GM23338 (cell line): ENCODE data around the gene VPS41. TPM values are rescaled to one million over a fixed set of nuclear protein-coding genes. Genes with fewer than 3 reads are reported as not detected.

Experiments used
- ATAC-seq: fragments of 200-7000 bp; cut with Tn5 transposase; 3 replicates; pipeline ENCODE4 v1.9.1; 2020
- DNase-seq: peaks from one replicate; pipeline ENCODE4 v3.0.0-alpha.2; 2015; ENCODE audit warnings: low spot score
- H2AFZ ChIP-seq: fragments of 200-600 bp; sonication (generic); 2 replicates; pipeline ENCODE4 v1.8.0; 2016; ENCODE audit warnings: antibody characterized with exemption, mild to moderate bottlenecking, moderate library complexity
- H3F3A ChIP-seq: fragments of 200-600 bp; sonication (generic); replicated peaks from 2 replicates; pipeline ENCODE4 v1.8.0; 2017; ENCODE audit warnings: antibody characterized with exemption, mixed run types, low read depth
- H3K27ac ChIP-seq: fragments of 200-600 bp; sonication (generic); 2 replicates; pipeline ENCODE4 v1.6.1; 2016; ENCODE audit warnings: low read depth
- H3K27me3 ChIP-seq: fragments of 200-600 bp; sonication (generic); 2 replicates; pipeline ENCODE4 v1.8.0; 2016; ENCODE audit warnings: mild to moderate bottlenecking, mixed run types, moderate library complexity; ENCODE audit not compliant: insufficient read depth
- H3K36me3 ChIP-seq: fragments of 200-600 bp; sonication (generic); 2 replicates; pipeline ENCODE4 v1.8.0; 2016; ENCODE audit warnings: mild to moderate bottlenecking; ENCODE audit not compliant: insufficient read depth
- H3K4me1 ChIP-seq: fragments of 200-600 bp; sonication (generic); 2 replicates; pipeline ENCODE4 v1.8.0; 2016; ENCODE audit warnings: mild to moderate bottlenecking, moderate library complexity; ENCODE audit not compliant: insufficient read depth
- H3K4me2 ChIP-seq: fragments of 200-600 bp; sonication (generic); 2 replicates; pipeline ENCODE4 v1.7.1; 2017; ENCODE audit warnings: mixed run types
- H3K4me3 ChIP-seq: fragments of 200-600 bp; sonication (generic); 2 replicates; pipeline ENCODE4 v1.6.1; 2016; ENCODE audit warnings: mixed run types
- H3K79me2 ChIP-seq: fragments of 200-600 bp; sonication (generic); replicated peaks from 2 replicates; pipeline ENCODE4 v1.8.0; 2017; ENCODE audit warnings: mild to moderate bottlenecking; ENCODE audit not compliant: insufficient read depth
- H3K9me2 ChIP-seq: fragments of 200-600 bp; sonication (generic); 2 replicates; pipeline ENCODE4 v1.8.0; 2017; ENCODE audit not compliant: insufficient read depth
- H4K20me1 ChIP-seq: fragments of 200-600 bp; sonication (generic); replicated peaks from 2 replicates; pipeline ENCODE4 v1.8.0; 2017; ENCODE audit warnings: mild to moderate bottlenecking; ENCODE audit not compliant: insufficient read depth
- H3K27ac Mint-ChIP-seq: 2 replicates; pipeline ENCODE4 v1.8.0; 2020; ENCODE audit warnings: inconsistent platforms, mild to moderate bottlenecking, moderate library complexity, mixed read lengths
- H3K27me3 Mint-ChIP-seq: 3 replicates; pipeline ENCODE4 v1.8.0; 2022; ENCODE audit warnings: low read depth, mild to moderate bottlenecking, moderate library complexity, mixed read lengths, inconsistent platforms; ENCODE audit not compliant: insufficient read depth, poor library complexity
- H3K36me3 Mint-ChIP-seq: 3 replicates; pipeline ENCODE4 v1.8.0; 2021; ENCODE audit warnings: low read depth, mild to moderate bottlenecking, inconsistent platforms, moderate library complexity, mixed read lengths
- H3K4me1 Mint-ChIP-seq: 3 replicates; pipeline ENCODE4 v1.8.0; 2020; ENCODE audit warnings: mild to moderate bottlenecking, inconsistent platforms, mixed read lengths
- H3K4me3 Mint-ChIP-seq: 3 replicates; pipeline ENCODE4 v1.8.0; 2021; ENCODE audit warnings: moderate library complexity, mild to moderate bottlenecking, inconsistent platforms, mixed read lengths
- H3K9me3 Mint-ChIP-seq: 3 replicates; pipeline ENCODE4 v1.8.0; 2020; ENCODE audit warnings: moderate library complexity, mild to moderate bottlenecking, inconsistent platforms, mixed read lengths
- CTCF ChIP-seq, 2 experiments: fragments of 200-600 bp in 1 of 2; sonication (generic) in 1 of 2; conservative IDR thresholded peaks; 2 replicates each; pipeline versions ENCODE4 v1.5.1 to v1.6.1; 2016 to 2017; ENCODE audit warnings: antibody characterized with exemption in 2 of 2, low read depth in 2 of 2, mild to moderate bottlenecking in 2 of 2, moderate library complexity in 1 of 2
- EZH2 ChIP-seq: fragments of 200-600 bp; sonication (generic); IDR thresholded peaks from one replicate; pipeline ENCODE4 v1.8.0; 2017; ENCODE audit warnings: antibody characterized with exemption, mild to moderate bottlenecking, low read depth; ENCODE audit not compliant: unreplicated experiment
- JUNB ChIP-seq: IDR thresholded peaks from one replicate; pipeline ENCODE4 v1.6.1; 2016; ENCODE audit warnings: antibody characterized with exemption; ENCODE audit not compliant: unreplicated experiment
- POLR2AphosphoS5 ChIP-seq: IDR thresholded peaks from 2 replicates; pipeline ENCODE4 v1.6.1; 2016; ENCODE audit warnings: antibody characterized with exemption, low read depth
- REST ChIP-seq: IDR thresholded peaks from one replicate; pipeline ENCODE4 v1.6.1; 2018; ENCODE audit warnings: antibody characterized with exemption; ENCODE audit not compliant: unreplicated experiment
- ZNF331 ChIP-seq: fragments of 250-450 bp; sonication (Bioruptor Pico); IDR thresholded peaks from 2 replicates; pipeline ENCODE4 v1.5.0; 2020; ENCODE audit warnings: low read depth, mild to moderate bottlenecking, moderate library complexity
- ZNF462 ChIP-seq: fragments of 250-450 bp; sonication (Bioruptor Pico); IDR thresholded peaks from 2 replicates; pipeline ENCODE4 v1.5.0; 2020; ENCODE audit warnings: mild to moderate bottlenecking, moderate library complexity
- polyA plus RNA-seq: library from polyadenylated mRNA; unstranded; fragments of >200 nt; fragmentation: Nextera tagmentation; extraction: Ambion mirVana; gene quantifications from 2 replicates; pipeline ENCODE4 v1.2.1, GENCODE V29; 2016
- total RNA-seq: library from RNA; depleted of rRNA; stranded (reverse); fragments of >200 nt; shearing (Covaris generic); gene quantifications from 2 replicates; pipeline ENCODE4 v1.2.3, GENCODE V29; 2014

VPS41 gene
- total and polyA plus RNA-seq, 2 experiments from 2014 or later: 20.2 to 41.2 TPM

GRCh38 chr7:38929460-38930171, 20.6 kb upstream of the VPS41 start:
- TF ChIP-seq POLR2AphosphoS5 (no peak), JUNB (no peak), ZNF462 (CRISPR knock-in tag) (no peak), CTCF (conservative IDR thresholded peaks at IDR 0.05; ENCODE audit: low read depth in 2 of 2) (0 out of 4 replicates have a peak, but pooled peaks of 1 of the 2 experiments have one; percentile 17), ZNF331 (CRISPR knock-in tag) (no peak), EZH2 (no peak), REST (no peak)
- peak overlapping the region; percentile 13; the same call in 1 of the 2 replicates for H3K27ac Mint-ChIP-seq
- ATAC-seq (peak; percentile 42; the same call in 1 of the 3 replicates), DNase-seq (no peak)
- H3K4me1 ChIP-seq: peaks cover 9% of the 10 kb centered on the region; the same call in 1 of the 2 replicates
- no peaks in the 10 kb centered on the region for H3K36me3 ChIP-seq
- H3K9me2 ChIP-seq: no peaks in the 10 kb centered on the region
- H3K27me3 ChIP-seq: no peaks in the 10 kb centered on the region
- peaks cover 16% of the 10 kb centered on the region; the same call in 2 of the 3 replicates for H3K4me1 Mint-ChIP-seq
- no peaks in the 10 kb centered on the region for H4K20me1 ChIP-seq
- no peak overlapping the region for H3K27ac ChIP-seq
- no peak overlapping the region for H3K4me2 ChIP-seq
- H3F3A ChIP-seq: no peaks in the 10 kb centered on the region
- H3K4me3 ChIP-seq: no peak overlapping the region
- no peaks in the 10 kb centered on the region for H3K79me2 ChIP-seq
- peak overlapping the region; percentile 92 for H2AFZ ChIP-seq
- no peaks in the 10 kb centered on the region; the same call in 2 of the 3 replicates for H3K9me3 Mint-ChIP-seq
- H3K36me3 Mint-ChIP-seq: no peaks in the 10 kb centered on the region
- H3K4me3 Mint-ChIP-seq: no peak overlapping the region
- H3K27me3 Mint-ChIP-seq: peaks cover 7% of the 10 kb centered on the region
